ENCODE results near the gene PLEKHH2. TPM values are rescaled to one million over a fixed set of nuclear protein-coding genes. Genes with fewer than 3 reads are reported as not detected.
A peak's percentile ranks its signal among the peaks of the same experiment; 100 is the strongest.

PLEKHH2 gene
- total RNA-seq, 4 donors from 2014 or later, result 18.9 to 37.4 (median 25.1) TPM

GRCh38 chr2:43616967-43617680 lies 19.9 kb upstream of the PLEKHH2 start:
- 80 to 88% methylated on average over 3 to 5 of the region's 5 CpGs for WGBS, 2 donors (ENCODE audit: low coverage in 1 of 2)
- H3K9me3 ChIP-seq, result no peaks in the 10 kb centered on the region
- H3K4me3 ChIP-seq, result no peak overlapping the region
- no peaks in the 10 kb centered on the region for H3K36me3 ChIP-seq
- no peaks in the 10 kb centered on the region for H3K27me3 ChIP-seq
- H3K4me1 ChIP-seq, result peaks cover 0 to 5% (median 0%) of the 10 kb centered on the region in 3 donors
- TF ChIP-seq POLR2AphosphoS5 (IDR thresholded peaks at IDR 0.05) (no peak), POLR2A (IDR thresholded peaks at IDR 0.05) (no peak), EP300 (IDR thresholded peaks at IDR 0.05) (no peak), CTCF (IDR thresholded peaks at IDR 0.05) (no peak)
- ATAC-seq, result no peak
- H3K27ac ChIP-seq, result no peak overlapping the region

GRCh38 chr2:43619511-43619910 lies 17.5 kb upstream of the PLEKHH2 start:
- ATAC-seq, result no peak
- WGBS, 2 donors (ENCODE audit: low coverage in 1 of 2), result 87 to 96% methylated on average over 3 to 5 of the region's 10 CpGs
- no peaks in the 10 kb centered on the region for H3K27me3 ChIP-seq
- no peak overlapping the region for H3K27ac ChIP-seq
- no peaks in the 10 kb centered on the region for H3K9me3 ChIP-seq
- H3K4me3 ChIP-seq, result no peak overlapping the region
- TF ChIP-seq POLR2AphosphoS5 (IDR thresholded peaks at IDR 0.05) (no peak), EP300 (IDR thresholded peaks at IDR 0.05) (no peak), POLR2A (IDR thresholded peaks at IDR 0.05) (no peak), CTCF (IDR thresholded peaks at IDR 0.05) (no peak)
- H3K36me3 ChIP-seq, result no peaks in the 10 kb centered on the region
- peaks cover 0 to 8% (median 0%) of the 10 kb centered on the region in 3 donors for H3K4me1 ChIP-seq

- Histone ChIP-seq H3K4me3 (no peak overlapping the region), H3K27me3 (no peaks in the 10 kb centered on the region), H3K9me3 (no peaks in the 10 kb centered on the region), H3K4me1 (peaks cover 0 to 8% (median 0%) of the 10 kb centered on the region in 3 donors), H3K36me3 (no peaks in the 10 kb centered on the region), H3K27ac (peak overlapping the region in 2 of 4 donors; percentile 26)
- TF ChIP-seq CTCF (IDR thresholded peaks at IDR 0.05) (no peak), POLR2A (IDR thresholded peaks at IDR 0.05) (no peak), EP300 (IDR thresholded peaks at IDR 0.05) (no peak), POLR2AphosphoS5 (IDR thresholded peaks at IDR 0.05) (no peak)
- no peak for ATAC-seq
- 22 to 40% methylated on average over 5 to 6 of the region's 6 CpGs for WGBS, 2 donors (ENCODE audit: low coverage in 1 of 2)
These were observed 14.1 kb upstream of the PLEKHH2 start for GRCh38 chr2:43622931-43623451.

GRCh38 chr2:43631618-43632317 lies 5.3 kb upstream of the PLEKHH2 start:
- WGBS, 2 donors (ENCODE audit: low coverage in 1 of 2), result 61 to 62% methylated on average over 8 to 11 of the region's 11 CpGs
- no peaks in the 10 kb centered on the region for H3K36me3 ChIP-seq
- ATAC-seq, result no peak

More at GRCh38 chr2:43631618-43632317, 5.3 kb upstream of the PLEKHH2 start:
- no peaks in the 10 kb centered on the region for H3K9me3 ChIP-seq
- peaks cover 11% of the 10 kb centered on the region for H3K27me3 ChIP-seq
- TF ChIP-seq CTCF (IDR thresholded peaks at IDR 0.05) (no peak), POLR2AphosphoS5 (IDR thresholded peaks at IDR 0.05) (no peak), POLR2A (IDR thresholded peaks at IDR 0.05) (no peak), EP300 (IDR thresholded peaks at IDR 0.05) (no peak)
- H3K27ac ChIP-seq, result no peak overlapping the region
- H3K4me1 ChIP-seq, result peaks cover 0 to 15% (median 0%) of the 10 kb centered on the region in 3 donors
- no peak overlapping the region for H3K4me3 ChIP-seq

Data from gastroesophageal sphincter (tissue), 4 donors.